ENCODE data around the gene RMND1.
"Not testable (repeated sequence)": the region's sequence is repeated elsewhere in the genome, so short reads cannot be mapped to it uniquely, and the experiment has no call there.

Gene RMND1

DNA sequence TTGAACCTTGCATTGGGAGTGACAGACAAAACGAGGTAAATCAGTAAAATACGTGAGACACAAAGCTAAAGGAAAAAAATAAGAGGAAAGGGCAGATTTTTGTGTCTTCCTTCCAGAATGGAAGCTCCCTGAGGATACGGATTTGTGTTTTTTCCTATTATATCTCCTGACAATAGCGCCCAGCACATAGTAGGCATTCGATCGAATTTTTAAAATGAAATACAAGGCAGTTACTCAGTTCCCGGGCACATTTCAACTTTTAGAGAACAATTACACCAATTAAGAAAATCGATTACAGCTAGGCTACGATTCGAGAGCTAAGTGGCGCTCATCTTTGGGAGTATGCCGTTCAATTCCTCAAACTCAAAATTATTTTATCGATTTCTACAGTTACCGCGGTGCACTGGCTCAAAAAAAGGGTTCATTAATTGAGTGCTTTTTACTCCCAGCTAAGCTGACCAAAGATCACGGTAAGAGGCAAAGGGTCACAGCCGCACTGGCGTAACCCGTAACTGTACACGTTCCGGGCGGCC is 443 bp downstream of the RMND1 start:
- no peak for DNase-seq

DNA sequence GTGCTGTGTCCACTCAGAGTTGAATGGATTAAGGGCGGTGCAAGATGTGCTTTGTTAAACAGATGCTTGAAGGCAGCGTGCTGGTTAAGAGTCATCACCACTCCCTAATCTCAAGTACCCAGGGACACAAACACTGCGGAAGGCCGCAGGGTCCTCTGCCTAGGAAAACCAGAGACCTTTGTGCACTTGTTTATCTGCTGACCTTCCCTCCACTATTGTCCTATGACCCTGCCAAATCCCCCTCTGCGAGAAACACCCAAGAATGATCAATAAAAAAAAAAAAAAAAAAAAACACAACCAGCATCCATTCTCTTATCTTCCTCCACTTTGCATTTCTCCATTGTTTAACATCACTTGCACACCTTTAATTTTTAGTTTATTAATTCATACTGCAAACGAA is 998 bp downstream of the RMND1 start:
- DNase-seq, result not testable (repeated sequence)

DNA sequence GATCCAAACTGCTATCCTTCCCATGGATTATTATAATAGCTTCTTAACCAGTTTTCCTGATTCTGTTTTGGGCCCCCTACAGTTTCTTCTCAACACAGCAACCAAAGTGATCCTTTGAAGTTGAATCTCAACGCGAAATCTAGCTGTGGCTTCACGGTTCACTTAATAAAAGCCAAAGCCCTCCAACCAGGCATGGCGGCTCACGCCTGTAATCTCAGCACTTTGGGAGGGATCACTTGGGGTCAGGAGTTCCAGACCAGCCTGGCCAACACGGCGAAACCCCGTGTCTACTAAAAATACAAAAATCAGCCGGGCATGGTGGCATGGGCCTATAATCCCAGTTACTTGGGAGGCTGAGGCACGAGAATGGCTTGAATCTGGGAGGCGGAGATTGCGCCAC is 3.3 kb downstream of the RMND1 start:
- DNase-seq, result no peak

DNA sequence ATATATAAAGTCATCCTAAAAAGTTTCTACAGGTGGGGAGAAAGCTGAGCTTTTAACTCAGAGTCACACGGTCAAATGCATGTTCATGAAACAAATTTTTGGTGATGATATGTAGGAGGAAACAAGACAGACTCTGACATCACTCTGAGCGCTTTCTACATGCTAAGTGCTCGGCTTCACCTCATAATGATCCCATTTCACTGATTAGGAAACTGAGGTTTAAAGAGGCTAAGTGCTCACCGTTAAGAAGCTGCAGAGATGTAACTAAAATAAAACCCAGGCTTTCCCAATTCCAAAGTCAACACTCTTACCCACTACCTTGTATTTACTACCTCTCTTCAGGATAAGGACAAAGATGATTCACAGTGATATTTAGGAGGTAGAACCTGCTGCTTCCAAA is 4.7 kb downstream of the RMND1 start:
- no peak for DNase-seq

DNA sequence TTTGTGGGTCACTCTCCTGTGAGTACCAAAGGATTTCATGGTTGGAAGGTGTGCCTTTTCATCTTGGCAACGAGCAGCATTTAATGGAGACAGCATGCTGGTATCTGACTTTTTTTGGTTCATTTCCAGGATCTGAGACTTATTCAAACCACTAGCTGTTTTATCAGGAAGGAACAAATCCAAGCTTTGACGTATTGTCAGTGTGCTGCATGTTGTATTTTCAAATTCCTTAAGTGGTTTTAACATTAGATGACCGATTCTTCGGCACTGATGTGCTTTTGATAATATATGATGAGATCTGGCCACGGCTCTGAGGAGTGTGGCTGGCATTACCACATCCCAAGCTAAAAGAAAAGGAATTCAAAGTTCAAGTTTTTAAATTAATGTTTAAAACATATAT is 6.4 kb downstream of the RMND1 start:
- no peak for DNase-seq

DNA sequence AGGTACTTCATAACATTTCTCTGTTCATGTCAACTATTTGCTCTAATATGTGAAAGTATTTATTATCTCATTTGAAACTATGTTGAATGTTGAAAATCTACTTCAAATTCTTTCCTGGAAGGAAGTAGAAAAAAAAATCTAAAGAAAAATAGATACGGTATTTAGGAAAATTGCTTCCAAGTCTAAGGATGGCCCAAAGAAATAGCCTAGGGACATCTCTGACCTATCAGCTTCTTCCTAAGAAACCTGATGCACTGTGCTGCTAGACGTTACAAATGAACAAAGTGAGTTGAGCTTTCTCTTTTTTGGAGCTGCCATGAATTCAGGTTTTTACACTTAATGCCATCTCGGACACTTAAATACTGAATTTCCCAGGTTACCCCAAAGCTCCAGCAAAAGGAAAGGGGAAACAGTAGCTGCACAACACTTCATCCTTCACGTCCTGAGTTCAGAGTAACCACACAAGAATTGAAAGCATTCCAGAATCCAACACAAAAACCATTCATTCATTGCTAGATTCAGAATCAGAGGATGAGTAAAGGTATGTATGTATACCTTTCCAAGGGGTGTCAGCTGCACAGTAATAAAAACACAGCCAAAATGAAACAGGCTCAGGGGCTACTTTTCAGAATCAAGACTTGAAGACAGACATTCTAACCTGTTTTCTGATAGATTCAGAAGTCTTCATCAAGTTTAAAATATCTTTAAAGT is 7.9 kb downstream of the RMND1 start:
- no peak for DNase-seq

DNA sequence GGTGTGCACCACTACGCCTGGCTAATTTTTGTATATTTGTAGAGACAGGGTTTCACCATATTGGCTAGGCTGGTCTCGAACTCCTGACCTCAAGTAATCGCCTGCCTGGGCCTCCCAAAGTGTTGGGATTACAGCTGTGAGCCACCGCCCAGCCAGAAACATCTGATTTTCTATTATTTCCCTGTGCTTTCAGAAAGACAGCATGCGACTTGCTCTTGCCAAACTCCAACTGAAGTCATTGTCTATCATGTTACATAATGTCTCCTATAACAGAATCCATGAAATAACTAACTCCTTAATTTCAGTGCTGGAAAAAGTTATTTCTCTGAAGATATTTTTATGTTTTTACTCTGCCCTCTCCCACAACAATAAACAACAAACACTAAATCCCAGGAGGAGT is 8.5 kb downstream of the RMND1 start:
- no peak for DNase-seq

DNA sequence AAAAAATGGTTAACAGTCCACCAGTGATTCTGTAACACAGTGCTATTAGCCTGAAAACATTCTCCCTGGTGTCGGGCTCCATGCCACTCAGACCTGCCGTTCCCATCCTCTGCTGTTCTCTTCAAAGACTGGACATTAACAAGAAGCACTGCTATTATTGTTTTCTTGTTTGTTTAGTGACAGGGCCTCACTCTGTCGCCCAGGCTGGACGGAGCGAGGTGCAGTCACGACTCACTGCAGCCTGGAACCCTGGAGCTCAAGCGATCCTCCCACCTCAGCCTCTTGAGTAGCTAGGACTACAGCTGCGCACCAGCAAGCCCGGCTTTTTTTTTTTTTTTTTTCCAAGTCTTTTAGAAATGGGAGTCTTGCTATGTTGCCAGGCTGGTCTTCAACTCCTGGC is 9.6 kb downstream of the RMND1 start:
- no peak for DNase-seq

DNA sequence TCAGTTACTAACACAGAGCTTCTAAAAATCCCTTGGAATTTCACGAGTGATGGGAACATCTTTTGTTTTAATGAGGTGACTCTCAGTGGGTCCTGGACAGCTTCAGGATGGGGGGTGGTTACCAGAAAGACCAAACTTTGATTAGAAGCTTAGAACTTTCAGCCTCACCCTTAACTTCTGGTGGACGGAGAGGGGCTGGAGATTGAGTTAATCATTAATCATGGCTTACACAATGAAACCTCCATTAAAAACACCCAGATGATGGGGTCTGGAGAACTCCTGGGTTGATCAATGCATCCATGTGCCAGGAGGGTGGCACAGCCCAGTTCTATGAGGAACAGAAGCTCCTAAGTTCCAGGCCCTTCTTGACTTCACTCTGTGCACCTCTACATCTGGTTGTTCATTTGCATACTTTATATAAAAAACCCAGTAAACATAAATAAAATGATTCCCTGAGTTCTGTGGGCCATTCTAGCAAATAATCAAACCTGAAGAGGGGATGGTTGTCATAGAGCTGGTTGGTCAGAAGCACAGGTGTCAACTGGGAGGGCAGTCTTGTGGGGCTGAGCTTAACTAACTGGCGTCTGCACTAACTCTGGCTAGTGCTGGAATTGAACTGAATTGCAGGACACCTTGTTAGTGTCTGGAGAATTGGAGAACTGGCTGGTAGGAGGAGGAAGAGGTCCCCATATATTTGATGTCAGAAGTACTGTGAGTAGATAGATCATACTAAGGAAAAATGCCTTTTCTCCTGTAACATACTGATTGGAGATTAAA is 10.3 kb downstream of the RMND1 start:
- no peak for DNase-seq

DNA sequence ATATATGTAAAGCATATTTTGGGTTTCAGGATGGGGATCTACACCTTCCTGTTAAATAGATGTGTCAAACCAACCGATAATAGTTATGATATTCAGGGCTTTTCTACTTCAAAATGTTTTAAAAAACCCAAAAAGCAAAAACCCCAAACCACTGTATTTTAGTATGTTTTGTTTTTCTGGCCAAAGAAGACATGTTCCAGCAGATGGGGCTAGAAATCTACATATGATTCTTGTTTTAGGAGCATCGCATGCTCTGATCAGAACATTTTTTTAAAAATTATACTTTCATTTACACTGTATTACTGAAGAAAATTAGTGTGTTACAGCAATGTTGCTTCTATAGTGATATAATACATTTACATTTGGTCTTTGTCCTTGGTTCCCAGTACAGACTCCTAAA is 11.0 kb downstream of the RMND1 start:
- peak; percentile 54 for DNase-seq

DNA sequence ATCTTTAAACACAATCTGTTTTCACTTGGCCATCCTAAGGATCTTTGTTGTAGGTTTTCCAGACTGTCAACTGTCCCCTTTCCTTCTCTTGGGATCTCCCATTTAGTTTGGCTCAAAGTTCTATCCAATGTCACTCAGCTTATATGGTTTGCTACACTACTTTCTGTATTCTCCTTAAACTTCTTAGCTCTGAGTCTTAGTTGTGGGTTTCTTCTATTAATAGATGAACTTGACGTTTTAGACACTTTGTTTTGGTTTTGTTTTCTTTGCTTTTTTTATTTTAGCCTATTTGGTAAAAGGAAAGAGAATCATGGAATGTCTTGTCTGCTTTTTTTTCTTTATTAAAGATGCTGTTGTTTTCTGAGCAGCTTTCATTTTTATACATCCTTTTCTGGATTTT is 11.4 kb downstream of the RMND1 start:
- no peak for DNase-seq

DNA sequence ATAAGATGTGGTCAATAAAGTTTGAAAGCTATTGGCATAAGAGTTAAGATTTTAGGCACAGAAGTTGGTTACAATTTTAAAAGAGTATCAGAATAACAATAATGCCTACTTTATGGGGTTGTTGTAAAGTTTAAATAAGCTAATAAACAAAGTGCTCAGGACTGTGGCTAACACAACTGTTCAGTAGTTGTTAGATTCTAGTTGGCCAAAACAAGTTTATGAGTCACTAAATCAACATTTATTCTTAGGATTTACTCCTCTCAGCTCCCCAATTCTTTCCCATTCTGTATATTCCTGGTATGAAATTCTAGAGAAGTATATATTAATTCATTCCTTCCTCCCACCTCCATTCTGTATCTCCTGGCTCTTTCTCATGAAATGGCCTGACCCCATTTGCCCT is 14.5 kb downstream of the RMND1 start:
- DNase-seq, result no peak

DNA sequence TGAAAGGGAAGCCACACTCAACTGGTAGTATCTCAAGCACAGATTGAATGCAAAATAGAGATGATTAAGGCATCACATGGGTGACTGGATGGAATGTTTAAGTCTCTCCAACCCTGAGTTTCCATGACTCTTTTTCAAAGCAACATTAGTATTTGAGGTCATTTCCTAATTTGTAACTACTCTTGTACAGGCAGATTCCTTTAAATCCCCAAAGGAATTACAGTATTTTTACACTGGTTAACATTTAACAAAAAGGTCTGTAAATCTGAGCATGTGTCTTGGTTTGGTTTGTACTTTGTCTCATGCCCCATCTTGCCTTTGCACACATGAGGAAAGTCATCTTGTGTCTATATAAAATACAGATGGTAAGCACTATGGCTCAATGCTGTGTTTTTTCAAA is 15.1 kb downstream of the RMND1 start:
- DNase-seq, result no peak

DNA sequence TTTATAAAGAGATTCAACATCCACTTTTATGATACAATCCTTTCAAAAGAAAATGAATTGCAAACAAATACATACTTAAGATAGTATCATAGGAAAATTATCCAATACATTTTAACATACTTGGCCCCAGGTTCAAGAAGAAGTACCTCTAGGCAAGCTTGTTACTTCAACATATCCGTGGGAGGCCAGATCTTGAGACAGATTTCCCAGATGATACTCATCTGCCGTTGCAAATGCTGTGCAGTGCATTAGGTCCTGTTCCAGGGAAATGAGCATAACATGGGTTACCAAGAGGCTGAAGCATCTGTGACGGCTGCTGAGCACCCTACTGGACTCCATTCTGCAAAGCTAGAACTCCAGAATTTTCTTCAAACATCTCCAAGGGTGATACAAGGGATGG is 15.6 kb downstream of the RMND1 start:
- no peak for DNase-seq

DNA sequence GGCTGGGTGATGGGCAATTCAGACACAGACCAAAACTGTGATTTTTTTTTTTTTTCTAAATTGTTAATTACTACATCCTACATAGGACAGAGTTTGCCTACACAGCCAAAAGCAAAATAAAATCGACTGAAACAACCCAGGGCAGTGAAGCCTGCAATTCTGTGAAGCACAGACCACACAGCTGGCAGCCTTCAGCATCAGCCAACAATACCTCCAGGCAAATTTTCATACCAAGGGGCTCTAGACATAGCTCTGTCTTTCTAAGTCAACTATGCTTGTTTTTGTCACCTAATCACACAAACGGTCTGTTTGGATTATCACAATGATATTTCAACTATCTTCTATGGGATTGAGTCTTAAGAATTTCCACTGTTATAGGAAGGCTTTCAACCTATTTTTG is 17.6 kb downstream of the RMND1 start:
- no peak for DNase-seq

DNA sequence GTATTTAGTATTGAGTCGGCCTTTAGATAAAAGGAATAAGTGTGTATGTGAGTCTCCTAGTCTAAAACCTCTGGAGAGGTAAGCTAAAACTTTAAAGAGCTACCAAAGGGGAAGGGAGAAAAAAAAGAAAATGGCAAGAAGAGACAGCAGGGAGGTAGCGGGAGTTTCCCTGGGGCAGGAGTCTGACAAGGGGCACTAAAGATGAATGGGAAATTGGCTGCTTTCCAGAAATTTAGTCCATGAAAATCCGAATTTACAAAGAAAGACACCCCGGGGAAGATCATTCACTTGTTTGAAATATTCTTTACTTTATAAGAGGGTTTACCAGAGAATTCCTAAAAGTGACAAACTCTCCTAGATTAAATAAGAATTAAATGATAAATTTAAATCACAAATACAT is 19.3 kb downstream of the RMND1 start:
- DNase-seq, result no peak

DNA sequence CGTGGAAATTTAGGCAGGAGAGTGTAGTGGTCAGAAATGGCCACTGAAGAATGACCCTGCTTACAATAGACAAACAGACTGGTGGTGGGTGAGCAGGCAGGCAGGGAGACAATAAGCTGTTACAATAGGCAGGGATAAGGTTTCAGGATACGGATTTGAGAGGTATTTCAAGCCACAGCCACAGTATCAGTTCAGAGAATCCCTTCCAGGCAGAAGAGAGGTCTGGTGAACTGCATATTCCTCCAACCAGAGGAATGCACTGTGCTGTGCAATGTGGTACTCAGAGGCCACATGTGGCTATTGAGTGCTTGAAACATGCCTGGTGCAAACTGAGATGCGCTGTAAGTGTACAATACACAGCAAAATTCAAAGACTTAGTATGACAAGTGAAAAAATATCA is 20.6 kb downstream of the RMND1 start:
- no peak for DNase-seq

DNA sequence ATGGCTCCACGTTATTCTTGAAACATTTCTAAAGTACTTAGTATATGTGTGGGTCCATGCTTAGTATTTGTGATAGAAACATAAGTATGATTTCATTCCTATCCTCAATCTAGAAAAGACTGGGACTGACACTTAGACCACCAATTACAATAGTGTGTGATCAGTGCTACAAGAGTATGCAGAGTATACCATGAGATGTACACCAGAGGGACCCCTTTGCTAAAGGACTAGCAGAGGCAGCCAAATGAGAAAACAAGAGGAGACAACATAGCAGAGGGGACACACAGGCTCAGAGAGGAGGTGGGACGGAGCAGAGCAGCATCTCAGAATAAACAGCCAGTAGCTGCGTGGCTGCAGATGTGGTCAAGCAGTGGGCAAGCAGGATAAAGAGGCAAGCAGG is 21.0 kb downstream of the RMND1 start:
- DNase-seq, result no peak

DNA sequence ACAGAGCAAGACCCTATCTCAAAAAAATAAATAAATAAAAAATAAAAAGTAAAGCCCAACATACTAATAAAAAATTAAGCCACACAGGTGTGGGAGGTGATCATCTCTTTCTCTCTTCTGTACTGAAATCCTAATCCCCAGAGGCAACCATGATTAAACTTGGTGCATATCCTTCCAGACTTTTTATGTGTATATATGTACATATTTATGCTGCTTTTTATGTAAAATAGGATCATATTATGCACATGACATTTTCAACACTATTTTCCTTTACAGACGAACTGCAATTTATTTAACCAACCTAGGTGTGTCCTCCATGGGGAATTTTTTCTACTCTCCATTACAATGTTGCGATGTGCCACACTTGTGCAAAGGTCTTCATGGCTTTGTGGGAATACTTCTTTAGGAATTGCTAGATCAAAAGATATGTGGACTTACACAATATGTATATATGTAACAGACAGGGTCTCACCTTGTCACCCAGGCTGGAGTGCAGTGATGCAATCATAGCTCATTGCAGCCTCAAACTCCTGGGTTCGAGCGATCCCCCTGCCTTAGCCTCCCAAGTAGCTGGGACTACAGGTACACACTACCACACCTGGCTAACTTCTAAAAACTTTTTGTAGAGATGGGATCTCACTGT is 23.7 kb downstream of the RMND1 start:
- no peak for DNase-seq

DNA sequence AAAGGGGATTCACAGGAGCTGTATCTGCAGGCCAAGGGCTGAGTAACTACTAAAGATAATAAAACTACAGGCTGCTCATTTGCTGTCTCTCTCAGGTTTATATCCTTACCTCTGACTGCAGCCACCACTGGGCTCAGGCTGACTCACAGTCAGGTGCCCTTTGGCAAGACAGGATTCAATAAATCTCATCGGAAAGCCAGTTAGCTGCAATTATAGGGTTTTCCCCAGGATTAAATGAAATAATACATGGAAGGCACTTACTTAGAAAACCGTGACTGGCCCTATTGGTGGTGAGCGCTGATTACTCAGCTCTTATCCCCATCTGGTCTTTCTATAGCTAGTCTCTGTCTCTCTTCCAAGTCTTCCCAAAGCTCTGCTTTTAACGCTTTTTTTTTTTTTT is 26.4 kb downstream of the RMND1 start:
- DNase-seq, result no peak

DNA sequence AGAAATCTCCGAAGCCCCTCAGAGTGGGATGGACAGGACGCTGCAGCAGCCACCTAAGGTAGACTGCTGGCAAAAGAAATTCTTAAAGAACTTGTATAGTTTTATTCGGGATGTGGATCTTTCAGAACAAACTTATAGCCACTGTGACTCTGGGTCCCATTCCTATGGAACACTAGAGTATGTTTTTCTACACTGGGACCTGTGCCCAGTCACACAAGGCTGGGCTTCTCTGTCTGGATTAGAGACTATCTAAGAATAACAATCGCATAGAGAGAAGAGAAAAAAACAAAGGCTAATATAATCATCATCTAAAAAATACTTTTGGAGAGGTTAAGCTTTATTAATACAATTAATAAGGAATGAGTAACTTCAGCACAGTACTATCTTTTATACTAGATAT is 28.9 kb downstream of the RMND1 start:
- DNase-seq, result no peak

DNA sequence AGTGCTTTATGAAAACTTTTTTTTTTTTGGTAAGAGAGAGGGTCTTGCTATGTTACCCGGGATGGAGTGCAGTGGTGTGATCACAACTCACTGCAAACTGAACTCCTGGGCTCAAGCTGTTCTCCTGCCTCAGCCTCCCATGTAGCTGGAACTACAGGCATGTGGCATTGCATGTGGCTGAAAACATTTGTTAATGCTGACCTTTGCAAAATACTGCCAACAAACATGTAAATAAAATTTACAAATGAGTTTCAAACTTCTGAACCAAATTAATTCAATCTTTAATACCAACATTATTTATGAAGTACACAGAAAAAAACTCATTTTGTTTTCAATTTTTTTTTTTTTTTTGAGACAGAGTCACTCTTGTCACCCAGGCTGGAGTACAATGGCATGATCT is 34.4 kb downstream of the RMND1 start:
- DNase-seq, result no peak

DNA sequence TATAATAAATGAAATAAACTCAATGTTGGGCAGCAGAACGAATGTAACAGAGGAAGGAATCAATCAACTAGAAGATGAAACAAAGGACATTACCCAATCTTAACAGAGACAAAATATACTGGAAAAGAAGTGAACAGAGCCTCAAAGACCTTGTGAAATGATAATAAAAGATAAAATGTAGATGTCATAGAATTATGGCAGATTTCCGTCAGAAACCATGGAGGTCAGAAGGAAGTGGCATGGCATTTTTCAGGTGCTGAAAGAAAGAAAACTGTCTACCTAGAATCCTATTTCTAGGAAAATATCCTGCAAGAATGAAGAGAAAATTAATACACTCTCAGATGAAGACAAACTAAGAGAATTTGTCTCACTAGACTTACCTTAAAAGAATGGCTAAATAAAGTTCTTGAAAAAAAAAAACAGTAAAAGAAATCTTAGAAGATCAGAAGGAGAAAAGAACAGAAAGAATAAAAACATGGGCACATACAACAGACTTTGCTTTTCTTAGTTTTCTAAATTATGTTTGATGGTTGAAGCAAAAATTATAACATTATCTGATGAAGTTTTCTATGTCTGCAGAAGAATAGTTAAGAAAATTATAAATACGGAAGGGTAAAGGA is 37.2 kb downstream of the RMND1 start:
- no peak for DNase-seq

All from CD4-positive, alpha-beta T cell treated with Interleukin-21 for 1 hour (primary cell).